ENCODE measurements around the gene WDR37. TPM values are rescaled to one million over a fixed set of nuclear protein-coding genes. Genes with fewer than 3 reads are reported as not detected.

The WDR37 gene
- total RNA-seq, 2 donors from 2014 or later, result 23.8 to 31.3 TPM

Other genes starting within 250 kb of the WDR37 start
- 100 to 1,000 TPM in 1 of 2 donors, 10 to 100 TPM in 1; 85.5 to 119 TPM for gene LARP4B, start 124.7 kb upstream of the WDR37 start, total RNA-seq
- 100 to 1,000 TPM in 1 of 2 donors, 10 to 100 TPM in 1; 68.6 to 101 TPM for gene GTPBP4, start 68.0 kb upstream of the WDR37 start, total RNA-seq
- gene IDI2, start 30.5 kb upstream of the WDR37 start, total RNA-seq, result under 1 TPM in 1 of 2 donors, not detected in 1; 0.26 TPM
- 10 to 100 TPM; 59.0 to 87.9 TPM for gene IDI1, start 7.3 kb upstream of the WDR37 start, total RNA-seq

Measured in activated T-helper 17 cell treated with anti-CD3 and anti-CD28 coated beads, Interleukin-2, amount 50 U/mL, for 72 hours (primary cell).